WTC11 (cell line): Measurements from ENCODE around the gene BICD1. TPM values are rescaled to one million over a fixed set of nuclear protein-coding genes. Genes with fewer than 3 reads are reported as not detected.

Experiments used
- ATAC-seq: fragments of 200-7000 bp; cut with Tn5 transposase; 2 replicates; pipeline ENCODE4 v1.10.0; 2021; ENCODE audit warnings: mild to moderate bottlenecking, moderate library complexity
- CTCF ChIA-PET: fragments of 300-600 bp; sonication (Branson Sonifier 250); formaldehyde crosslinking; loops from one replicate; lab custom pipeline; 2021; ENCODE audit warnings: antibody characterized with exemption; lab: Charles Lee
- POLR2A ChIA-PET: fragments of 350-600 bp; sonication (Branson Sonifier 250); formaldehyde crosslinking; loops from one replicate; lab custom pipeline; 2021; ENCODE audit warnings: antibody characterized with exemption; lab: Charles Lee
- DNase-seq: peaks from one replicate; pipeline ENCODE4 v3.0.0; 2021; ENCODE audit warnings: low spot score
- H3K27ac Mint-ChIP-seq: 2 replicates; pipeline ENCODE4 v1.8.0; 2021; ENCODE audit warnings: mixed read lengths
- H3K27me3 Mint-ChIP-seq: 2 replicates; pipeline ENCODE4 v1.8.0; 2021; ENCODE audit warnings: low read depth, mild to moderate bottlenecking, moderate library complexity, mixed read lengths
- H3K36me3 Mint-ChIP-seq: 2 replicates; pipeline ENCODE4 v1.8.0; 2021; ENCODE audit warnings: mixed read lengths
- H3K4me1 Mint-ChIP-seq: 2 replicates; pipeline ENCODE4 v1.8.0; 2022; ENCODE audit warnings: mixed read lengths
- H3K4me3 Mint-ChIP-seq: 2 replicates; pipeline ENCODE4 v1.8.0; 2021; ENCODE audit warnings: mild to moderate bottlenecking, moderate library complexity, mixed read lengths
- H3K9me3 Mint-ChIP-seq: 2 replicates; pipeline ENCODE4 v1.8.0; 2021; ENCODE audit warnings: mixed read lengths
- AR ChIP-seq: fragments of 250-450 bp; sonication (Bioruptor Pico); IDR thresholded peaks from 2 replicates; pipeline ENCODE4 v1.9.0; 2021; ENCODE audit warnings: mild to moderate bottlenecking
- CREB1 ChIP-seq: sonication (generic); formaldehyde crosslinking; IDR thresholded peaks from 2 replicates; pipeline ENCODE4 v1.8.0; 2023; ENCODE audit warnings: mild to moderate bottlenecking, missing genetic modification reagents
- CREM ChIP-seq: sonication (generic); formaldehyde crosslinking; IDR thresholded peaks from 2 replicates; pipeline ENCODE4 v1.8.1; 2022; ENCODE audit warnings: mild to moderate bottlenecking, missing genetic modification reagents, moderate library complexity
- ETV6 ChIP-seq: sonication (generic); formaldehyde crosslinking; IDR thresholded peaks from 2 replicates; pipeline ENCODE4 v1.8.1; 2022; ENCODE audit warnings: mild to moderate bottlenecking, missing genetic modification reagents
- FOXK1 ChIP-seq: sonication (generic); formaldehyde crosslinking; IDR thresholded peaks from 2 replicates; pipeline ENCODE4 v1.8.0; 2022; ENCODE audit warnings: mild to moderate bottlenecking, moderate library complexity, missing genetic modification reagents
- HMGA2 ChIP-seq: fragments of 250-450 bp; sonication (Bioruptor Pico); IDR thresholded peaks from 2 replicates; pipeline ENCODE4 v1.4.0; 2021; ENCODE audit warnings: mild to moderate bottlenecking, moderate library complexity
- IRF2 ChIP-seq: sonication (generic); formaldehyde crosslinking; IDR thresholded peaks from 2 replicates; pipeline ENCODE4 v1.8.0; 2022; ENCODE audit warnings: low read depth, missing genetic modification reagents, borderline replicate concordance
- NFE2L1 ChIP-seq: sonication (generic); formaldehyde crosslinking; IDR thresholded peaks from 2 replicates; pipeline ENCODE4 v1.8.1; 2023; ENCODE audit warnings: missing genetic modification reagents
- NR3C1 ChIP-seq: sonication (generic); formaldehyde crosslinking; conservative IDR thresholded peaks from 2 replicates; pipeline ENCODE4 v1.8.1; 2023; ENCODE audit warnings: low read depth, mild to moderate bottlenecking, missing genetic modification reagents
- SMAD3 ChIP-seq: sonication (generic); formaldehyde crosslinking; IDR thresholded peaks from 2 replicates; pipeline ENCODE4 v1.8.0; 2022; ENCODE audit warnings: missing genetic modification reagents, mild to moderate bottlenecking, borderline replicate concordance
- SP1 ChIP-seq: sonication (generic); formaldehyde crosslinking; conservative IDR thresholded peaks from 2 replicates; pipeline ENCODE4 v1.8.1; 2022; ENCODE audit warnings: missing genetic modification reagents
- TEAD1 ChIP-seq: sonication (generic); formaldehyde crosslinking; IDR thresholded peaks from 2 replicates; pipeline ENCODE4 v1.8.0; 2022; ENCODE audit warnings: mild to moderate bottlenecking, missing genetic modification reagents
- TP53 ChIP-seq: sonication (generic); formaldehyde crosslinking; IDR thresholded peaks from 2 replicates; pipeline ENCODE4 v1.8.1; 2023; ENCODE audit warnings: mild to moderate bottlenecking, missing genetic modification reagents
- USF1 ChIP-seq: sonication (generic); formaldehyde crosslinking; IDR thresholded peaks from 2 replicates; pipeline ENCODE4 v1.8.0; 2022; ENCODE audit warnings: mild to moderate bottlenecking, missing genetic modification reagents
- ZNF138 ChIP-seq: sonication (generic); formaldehyde crosslinking; conservative IDR thresholded peaks from 2 replicates; pipeline ENCODE4 v1.8.1; 2022; ENCODE audit warnings: mild to moderate bottlenecking, moderate library complexity, missing genetic modification reagents
- total RNA-seq: library from RNA; stranded (reverse); gene quantifications from 3 replicates; pipeline ENCODE4 v1.2.3, GENCODE V29; 2021
- TF ChIP-seq, protein P1 (sequence below): sonication (generic); formaldehyde crosslinking; IDR thresholded peaks from 2 replicates; pipeline ENCODE4 v1.8.0; 2022; ENCODE audit warnings: mild to moderate bottlenecking, missing genetic modification reagents
- TF ChIP-seq, protein P2 (sequence below): sonication (generic); formaldehyde crosslinking; IDR thresholded peaks from 2 replicates; pipeline ENCODE4 v1.8.0; 2023; ENCODE audit warnings: mild to moderate bottlenecking, missing genetic modification reagents
- TF ChIP-seq, protein P3 (sequence below): sonication (generic); formaldehyde crosslinking; IDR thresholded peaks from 2 replicates; pipeline ENCODE4 v1.8.0; 2022; ENCODE audit warnings: mild to moderate bottlenecking, missing genetic modification reagents
- TF ChIP-seq, protein P4 (sequence below): sonication (generic); formaldehyde crosslinking; IDR thresholded peaks from 2 replicates; pipeline ENCODE4 v1.8.0; 2023; ENCODE audit warnings: missing genetic modification reagents

The BICD1 gene
- total RNA-seq, 1 experiment from 2014 or later = 69.4 TPM

DNA sequence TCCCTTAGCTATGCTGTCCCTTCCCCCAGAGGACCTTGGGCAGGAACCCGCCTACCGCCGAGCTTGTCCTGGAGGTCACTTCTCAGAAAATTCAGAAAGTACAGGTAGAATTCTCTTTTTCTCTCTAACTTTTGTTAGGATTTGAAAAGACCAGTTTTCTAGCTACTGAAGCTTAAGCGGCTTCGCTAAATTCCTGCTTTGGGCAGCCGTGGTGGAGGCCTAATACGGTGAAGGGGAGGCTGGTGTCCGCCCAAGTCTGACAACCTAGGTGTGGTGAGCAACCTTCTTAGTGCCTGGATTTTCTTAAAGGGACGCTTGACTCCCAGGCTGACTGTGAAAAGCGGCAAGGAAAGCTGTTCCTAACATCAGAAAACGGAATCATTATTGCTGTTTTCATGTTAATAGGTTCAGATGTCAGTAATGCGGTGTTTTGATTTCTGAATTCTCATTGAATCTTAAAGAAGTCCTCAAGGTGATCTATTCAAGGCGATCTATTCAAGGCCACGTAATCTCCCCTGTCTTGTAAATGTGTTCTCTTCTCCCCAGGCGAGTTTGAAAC lies 293.5 kb downstream of the BICD1 start:
- CTCF ChIA-PET = interaction anchor here (0.6 to 1.6 kb wide), 2 partner anchors 33 to 55 kb away, joined by 3 to 4 read pairs; no protein-coding TSS in a partner anchor
- ATAC-seq (peak; percentile 32), DNase-seq (peak; percentile 52)
- H3K4me3 Mint-ChIP-seq = peak overlapping the region; percentile 94
- H3K36me3 Mint-ChIP-seq = peaks cover 14% of the 10 kb centered on the region
- peaks cover 55% of the 10 kb centered on the region for H3K4me1 Mint-ChIP-seq
- TF ChIP-seq CREM (peak; percentile 48; the same call in 1 of the 2 replicates), ZNF138 (CRISPR knock-in tag) (no peak), TP53 (CRISPR knock-in tag) (0 out of 2 replicates have a peak, but pooled peaks have one; percentile 50), SP1 (CRISPR knock-in tag) (0 out of 2 replicates have a peak, but pooled peaks have one; percentile 10), SMAD3 (CRISPR knock-in tag) (no peak), IRF2 (CRISPR knock-in tag) (no peak), NFE2L1 (CRISPR knock-in tag) (peak; percentile 31; the same call in 1 of the 2 replicates), ETV6 (CRISPR knock-in tag) (0 out of 2 replicates have a peak, but pooled peaks have one; percentile 52), TEAD1 (peak; percentile 63; the same call in 1 of the 2 replicates), FOXK1 (peak; percentile 63; the same call in 1 of the 2 replicates), NR3C1 (CRISPR knock-in tag) (0 out of 2 replicates have a peak, but pooled peaks have one; percentile 27), USF1 (CRISPR knock-in tag) (no peak; the same call in 1 of the 2 replicates)
- TF ChIP-seq, protein P1, sequence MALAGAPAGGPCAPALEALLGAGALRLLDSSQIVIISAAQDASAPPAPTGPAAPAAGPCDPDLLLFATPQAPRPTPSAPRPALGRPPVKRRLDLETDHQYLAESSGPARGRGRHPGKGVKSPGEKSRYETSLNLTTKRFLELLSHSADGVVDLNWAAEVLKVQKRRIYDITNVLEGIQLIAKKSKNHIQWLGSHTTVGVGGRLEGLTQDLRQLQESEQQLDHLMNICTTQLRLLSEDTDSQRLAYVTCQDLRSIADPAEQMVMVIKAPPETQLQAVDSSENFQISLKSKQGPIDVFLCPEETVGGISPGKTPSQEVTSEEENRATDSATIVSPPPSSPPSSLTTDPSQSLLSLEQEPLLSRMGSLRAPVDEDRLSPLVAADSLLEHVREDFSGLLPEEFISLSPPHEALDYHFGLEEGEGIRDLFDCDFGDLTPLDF = no peak
- TF ChIP-seq, protein P2, sequence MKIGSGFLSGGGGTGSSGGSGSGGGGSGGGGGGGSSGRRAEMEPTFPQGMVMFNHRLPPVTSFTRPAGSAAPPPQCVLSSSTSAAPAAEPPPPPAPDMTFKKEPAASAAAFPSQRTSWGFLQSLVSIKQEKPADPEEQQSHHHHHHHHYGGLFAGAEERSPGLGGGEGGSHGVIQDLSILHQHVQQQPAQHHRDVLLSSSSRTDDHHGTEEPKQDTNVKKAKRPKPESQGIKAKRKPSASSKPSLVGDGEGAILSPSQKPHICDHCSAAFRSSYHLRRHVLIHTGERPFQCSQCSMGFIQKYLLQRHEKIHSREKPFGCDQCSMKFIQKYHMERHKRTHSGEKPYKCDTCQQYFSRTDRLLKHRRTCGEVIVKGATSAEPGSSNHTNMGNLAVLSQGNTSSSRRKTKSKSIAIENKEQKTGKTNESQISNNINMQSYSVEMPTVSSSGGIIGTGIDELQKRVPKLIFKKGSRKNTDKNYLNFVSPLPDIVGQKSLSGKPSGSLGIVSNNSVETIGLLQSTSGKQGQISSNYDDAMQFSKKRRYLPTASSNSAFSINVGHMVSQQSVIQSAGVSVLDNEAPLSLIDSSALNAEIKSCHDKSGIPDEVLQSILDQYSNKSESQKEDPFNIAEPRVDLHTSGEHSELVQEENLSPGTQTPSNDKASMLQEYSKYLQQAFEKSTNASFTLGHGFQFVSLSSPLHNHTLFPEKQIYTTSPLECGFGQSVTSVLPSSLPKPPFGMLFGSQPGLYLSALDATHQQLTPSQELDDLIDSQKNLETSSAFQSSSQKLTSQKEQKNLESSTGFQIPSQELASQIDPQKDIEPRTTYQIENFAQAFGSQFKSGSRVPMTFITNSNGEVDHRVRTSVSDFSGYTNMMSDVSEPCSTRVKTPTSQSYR (CRISPR knock-in tag) = peak; percentile 81; the same call in 1 of the 2 replicates
- TF ChIP-seq, protein P3, sequence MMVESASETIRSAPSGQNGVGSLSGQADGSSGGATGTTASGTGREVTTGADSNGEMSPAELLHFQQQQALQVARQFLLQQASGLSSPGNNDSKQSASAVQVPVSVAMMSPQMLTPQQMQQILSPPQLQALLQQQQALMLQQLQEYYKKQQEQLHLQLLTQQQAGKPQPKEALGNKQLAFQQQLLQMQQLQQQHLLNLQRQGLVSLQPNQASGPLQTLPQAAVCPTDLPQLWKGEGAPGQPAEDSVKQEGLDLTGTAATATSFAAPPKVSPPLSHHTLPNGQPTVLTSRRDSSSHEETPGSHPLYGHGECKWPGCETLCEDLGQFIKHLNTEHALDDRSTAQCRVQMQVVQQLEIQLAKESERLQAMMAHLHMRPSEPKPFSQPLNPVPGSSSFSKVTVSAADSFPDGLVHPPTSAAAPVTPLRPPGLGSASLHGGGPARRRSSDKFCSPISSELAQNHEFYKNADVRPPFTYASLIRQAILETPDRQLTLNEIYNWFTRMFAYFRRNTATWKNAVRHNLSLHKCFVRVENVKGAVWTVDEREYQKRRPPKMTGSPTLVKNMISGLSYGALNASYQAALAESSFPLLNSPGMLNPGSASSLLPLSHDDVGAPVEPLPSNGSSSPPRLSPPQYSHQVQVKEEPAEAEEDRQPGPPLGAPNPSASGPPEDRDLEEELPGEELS (CRISPR knock-in tag) = peak; percentile 64; the same call in 1 of the 2 replicates
- TF ChIP-seq, protein P4, sequence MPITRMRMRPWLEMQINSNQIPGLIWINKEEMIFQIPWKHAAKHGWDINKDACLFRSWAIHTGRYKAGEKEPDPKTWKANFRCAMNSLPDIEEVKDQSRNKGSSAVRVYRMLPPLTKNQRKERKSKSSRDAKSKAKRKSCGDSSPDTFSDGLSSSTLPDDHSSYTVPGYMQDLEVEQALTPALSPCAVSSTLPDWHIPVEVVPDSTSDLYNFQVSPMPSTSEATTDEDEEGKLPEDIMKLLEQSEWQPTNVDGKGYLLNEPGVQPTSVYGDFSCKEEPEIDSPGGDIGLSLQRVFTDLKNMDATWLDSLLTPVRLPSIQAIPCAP (CRISPR knock-in tag) = 0 out of 2 replicates have a peak, but pooled peaks have one; percentile 26
- no peaks in the 10 kb centered on the region for H3K27me3 Mint-ChIP-seq
- POLR2A ChIA-PET = interaction anchor here (0.8 to 0.9 kb wide), 3 partner anchors 48 to 355 kb away, joined by 3 to 4 read pairs (median 3); partner anchors contain the start of gene YARS2
- no peaks in the 10 kb centered on the region for H3K9me3 Mint-ChIP-seq
- H3K27ac Mint-ChIP-seq = peak overlapping the region; percentile 98

DNA sequence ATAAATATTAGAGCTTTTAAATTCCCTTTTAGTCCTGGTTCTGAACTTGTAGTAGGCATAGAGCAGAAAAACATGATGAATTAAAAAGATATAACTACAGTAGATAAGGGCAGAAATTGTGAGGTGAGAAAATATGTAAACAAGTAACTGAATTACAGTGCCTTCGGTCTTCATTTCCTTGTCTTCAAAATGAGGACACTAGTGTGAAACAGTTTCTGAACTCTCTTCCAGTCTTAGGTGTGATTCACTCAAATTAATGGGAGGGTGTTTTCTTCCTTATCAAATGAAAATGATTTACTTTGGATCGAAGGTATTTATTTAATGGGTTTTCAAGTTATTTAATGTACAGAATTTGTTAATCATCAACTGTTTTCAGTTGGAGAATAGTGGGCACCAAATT lies 294.2 kb downstream of the BICD1 start:
- Mint-ChIP-seq H3K36me3 (peaks cover 14% of the 10 kb centered on the region), H3K4me1 (peaks cover 56% of the 10 kb centered on the region), H3K4me3 (peak overlapping the region; percentile 94), H3K27me3 (no peaks in the 10 kb centered on the region), H3K27ac (peak overlapping the region; percentile 98), H3K9me3 (no peaks in the 10 kb centered on the region)
- DNase-seq = no peak
- ATAC-seq = no peak
- CTCF ChIA-PET = no interaction called here
- TF ChIP-seq CREB1 (CRISPR knock-in tag) = no peak
- no peak for TF ChIP-seq AR (CRISPR knock-in tag)
- no peak for TF ChIP-seq HMGA2 (CRISPR knock-in tag)
- no peak for TF ChIP-seq NR3C1 (CRISPR knock-in tag)
- POLR2A ChIA-PET = interaction anchor here (0.9 kb wide), 1 partner anchor 67 kb away, joined by 3 read pairs; no protein-coding TSS in a partner anchor
